Measurements from ENCODE around the gene POLR2E.
"Not testable (repeated sequence)": the region's sequence is repeated elsewhere in the genome, so short reads cannot be mapped to it uniquely, and the experiment has no call there.

The POLR2E gene

DNA sequence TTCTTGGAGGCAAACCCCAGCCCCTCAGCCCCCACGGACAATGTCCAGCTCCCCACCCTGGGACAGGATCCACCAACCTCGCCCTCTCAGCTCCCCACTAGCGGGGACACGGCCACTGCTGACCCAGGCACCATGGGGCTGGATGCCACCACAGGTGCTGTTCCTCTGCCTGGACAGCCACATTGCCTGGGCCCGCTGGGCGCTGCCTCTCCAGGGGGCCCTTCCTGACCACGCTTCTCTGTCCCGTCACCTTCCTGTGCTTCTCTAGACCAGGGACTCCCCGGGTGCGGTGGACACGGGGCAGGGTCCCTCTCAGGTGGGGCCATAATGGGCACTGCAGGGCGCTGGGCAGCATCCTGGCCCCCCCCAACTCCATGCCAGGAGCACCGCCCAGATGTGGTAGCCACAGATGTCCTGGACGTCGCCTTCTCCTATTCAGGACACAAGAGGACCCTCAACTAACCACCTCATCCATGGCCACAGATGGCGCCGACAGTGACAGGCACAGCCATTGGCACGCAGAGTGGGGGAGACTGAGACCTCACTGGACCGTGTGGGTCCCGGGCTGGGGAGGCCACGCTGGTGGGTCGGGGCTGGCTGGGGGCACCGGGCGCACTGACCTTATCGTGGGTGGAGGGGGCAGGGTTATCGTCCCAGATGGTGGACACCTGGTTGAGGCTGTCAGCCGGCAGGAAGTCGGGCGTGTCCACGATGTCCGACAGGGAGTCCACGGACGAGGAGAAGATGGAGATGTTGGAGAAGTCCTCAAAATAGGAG, 32.0 kb upstream of the POLR2E start:
- no peak for DNase-seq (ENCODE audit: low read depth in 2 of 2)

DNA sequence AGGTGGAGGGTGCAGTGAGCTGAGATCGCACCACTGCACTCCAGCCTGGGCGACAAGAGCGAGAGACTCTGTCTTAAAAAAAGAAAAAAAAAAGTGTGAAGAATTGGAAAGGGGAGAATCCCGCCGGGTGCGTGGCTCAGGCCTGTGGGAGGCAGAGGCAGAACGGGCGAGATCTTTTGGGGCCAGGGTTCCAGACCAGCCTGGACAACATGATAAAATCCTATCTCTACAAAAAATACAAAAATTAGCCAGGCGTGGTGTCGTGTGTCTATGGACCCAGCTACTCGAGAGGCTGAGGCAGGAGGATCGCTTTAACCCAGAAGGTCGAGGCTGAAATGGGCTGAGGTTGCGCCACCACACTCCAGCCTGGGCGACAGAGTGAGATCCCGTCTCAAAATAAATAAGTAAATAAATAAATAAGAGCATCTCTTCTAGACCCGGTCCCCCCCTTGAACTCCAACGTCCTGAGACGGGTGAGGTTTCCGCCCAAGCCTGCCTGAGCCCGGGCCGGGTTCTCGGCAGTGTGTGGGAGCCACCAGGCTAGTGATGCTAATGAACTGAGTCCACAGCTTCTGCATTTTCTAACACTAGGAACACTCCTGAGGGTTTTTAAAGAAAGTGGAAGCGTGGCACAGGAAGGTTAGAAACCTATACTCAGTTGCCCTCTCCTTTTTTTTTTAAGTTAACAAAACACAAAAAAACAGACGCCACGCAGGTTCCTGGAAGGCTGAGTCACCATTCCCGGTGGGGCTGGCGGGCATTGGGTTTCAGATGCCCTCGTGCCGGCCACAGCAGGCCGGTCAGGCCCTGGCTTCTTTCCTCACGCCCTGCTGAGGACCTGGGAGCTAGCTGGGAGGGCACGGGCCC, 30.7 kb upstream of the POLR2E start:
- no peak for DNase-seq (ENCODE audit: low read depth in 2 of 2)

DNA sequence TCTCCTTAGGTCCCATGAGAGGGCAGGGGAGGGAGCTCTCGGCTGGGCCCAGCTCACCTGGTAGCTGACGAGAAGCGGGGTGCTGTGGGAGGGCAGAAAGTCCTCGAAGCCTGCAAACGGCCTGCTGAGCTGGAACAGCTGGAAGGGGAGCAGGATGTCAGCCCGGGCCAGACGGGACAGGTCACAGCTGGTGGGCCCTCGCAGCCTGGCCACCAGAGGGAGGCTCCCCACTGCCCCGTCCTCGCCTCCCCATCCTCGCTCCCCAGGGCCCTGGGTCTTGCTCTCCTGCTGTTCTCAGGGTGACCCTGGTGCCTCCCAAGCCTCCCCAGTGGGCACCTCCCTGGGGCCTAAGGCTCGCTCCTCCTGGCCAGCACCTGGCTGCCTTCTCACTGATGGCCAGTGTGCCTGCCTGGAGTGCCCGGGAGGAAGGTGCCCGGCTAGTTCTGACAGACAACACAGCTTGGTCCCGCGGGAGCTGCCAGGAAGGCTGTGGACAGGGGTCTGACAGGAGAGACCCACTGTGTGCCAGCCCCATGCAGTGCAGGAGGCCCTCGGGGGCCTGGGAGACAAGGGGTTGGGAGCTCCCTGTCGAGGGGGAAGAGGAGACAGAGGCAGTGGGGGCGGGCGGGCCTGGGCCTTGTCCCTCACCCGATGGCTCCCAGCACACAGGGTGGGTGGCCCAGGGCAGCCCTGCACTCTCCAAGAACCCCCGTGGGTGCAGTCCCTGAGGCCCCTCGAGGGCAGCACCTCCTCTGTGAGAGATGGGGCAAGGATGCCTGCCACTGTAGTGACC, 28.9 kb upstream of the POLR2E start:
- no peak for DNase-seq (ENCODE audit: low read depth in 2 of 2)

DNA sequence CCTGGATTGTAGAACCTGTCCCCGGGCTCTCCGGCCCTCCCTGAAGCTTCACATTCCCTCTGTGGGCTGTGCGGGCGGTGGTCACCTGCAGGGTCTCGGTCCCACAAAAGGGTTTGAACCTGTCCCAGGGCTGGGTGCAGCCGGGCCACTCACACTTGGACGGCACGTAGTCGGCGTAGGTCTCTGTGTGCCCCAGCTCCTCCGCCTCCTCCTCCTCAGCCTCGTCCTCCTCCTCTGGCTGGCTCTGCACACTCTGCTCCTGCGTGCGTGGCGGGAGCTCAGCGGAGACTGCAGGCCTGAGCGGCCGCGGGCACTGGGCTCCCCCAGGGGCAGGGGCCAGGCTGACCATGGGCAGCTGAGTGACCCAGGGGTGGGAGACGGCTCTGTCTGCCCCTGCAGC, 28.2 kb upstream of the POLR2E start:
- no peak for DNase-seq (ENCODE audit: low read depth in 2 of 2)

GRCh38 chr19:1122972-1123363, 27.8 kb upstream of the POLR2E start:
- DNase-seq (ENCODE audit: low read depth in 2 of 2), result no peak

GRCh38 chr19:1122021-1122971, 27.1 kb upstream of the POLR2E start:
- no peak for DNase-seq (ENCODE audit: low read depth in 2 of 2)

- no peak for DNase-seq (ENCODE audit: low read depth in 2 of 2)
Observed at GRCh38 chr19:1121395-1121794, 26.2 kb upstream of the POLR2E start.

DNA sequence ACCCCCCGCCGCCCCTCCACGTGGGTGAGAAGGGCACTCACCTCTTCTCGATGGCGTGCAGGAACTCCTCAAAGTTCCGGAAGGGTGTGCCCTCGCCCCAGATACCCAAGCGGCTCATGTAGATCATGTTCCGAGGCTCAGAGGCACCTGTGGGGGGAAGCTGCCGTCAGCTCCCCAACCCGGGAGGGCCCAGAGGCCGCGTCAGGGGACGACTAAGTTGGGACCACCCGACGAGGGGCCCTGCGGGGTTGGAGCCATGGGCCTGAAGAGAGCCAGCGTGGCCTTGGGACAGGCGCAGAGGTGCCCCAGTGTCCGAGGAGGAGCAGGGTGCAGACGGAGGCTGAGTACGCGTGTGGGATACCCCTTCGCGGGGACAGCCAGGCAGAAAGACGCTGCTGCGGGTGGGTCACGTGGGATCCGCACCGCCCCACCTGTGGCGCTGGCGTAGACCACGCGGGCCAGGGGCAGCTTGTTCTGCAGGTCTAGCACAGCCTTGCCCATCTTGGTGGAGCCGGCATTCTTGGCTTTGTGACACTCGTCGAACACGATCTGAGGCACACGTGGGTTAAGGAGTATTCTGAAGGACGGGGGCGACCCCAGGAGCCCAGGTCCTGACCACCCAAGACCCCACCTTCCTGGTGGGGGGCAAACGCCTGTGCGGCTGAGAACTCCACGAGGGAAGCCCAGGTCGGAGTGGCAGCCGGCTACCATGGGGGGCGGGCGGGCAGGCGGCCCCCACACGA, 24.5 kb upstream of the POLR2E start:
- DNase-seq (ENCODE audit: low read depth in 2 of 2), result no peak

DNA sequence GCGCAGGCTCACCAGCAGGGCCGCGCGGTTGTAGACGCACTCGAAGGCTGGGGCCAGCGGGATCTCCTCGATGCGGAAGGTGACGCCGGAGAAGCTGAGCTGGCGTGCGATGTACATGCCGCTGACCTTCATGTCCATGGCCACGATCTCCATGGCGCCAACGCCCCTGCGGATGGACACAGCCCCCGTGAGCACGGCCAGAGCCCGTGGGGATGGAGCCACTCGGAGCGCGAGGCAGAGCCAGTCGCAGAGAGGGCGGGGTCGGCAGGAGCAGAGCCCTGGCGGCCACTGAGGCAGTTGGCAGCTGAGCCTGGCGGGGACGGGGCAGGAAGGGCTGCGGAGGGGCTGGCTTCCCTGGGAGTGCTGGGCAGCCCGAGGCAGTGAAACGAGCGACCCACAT, 23.8 kb upstream of the POLR2E start:
- no peak for DNase-seq (ENCODE audit: low read depth in 2 of 2)

DNA sequence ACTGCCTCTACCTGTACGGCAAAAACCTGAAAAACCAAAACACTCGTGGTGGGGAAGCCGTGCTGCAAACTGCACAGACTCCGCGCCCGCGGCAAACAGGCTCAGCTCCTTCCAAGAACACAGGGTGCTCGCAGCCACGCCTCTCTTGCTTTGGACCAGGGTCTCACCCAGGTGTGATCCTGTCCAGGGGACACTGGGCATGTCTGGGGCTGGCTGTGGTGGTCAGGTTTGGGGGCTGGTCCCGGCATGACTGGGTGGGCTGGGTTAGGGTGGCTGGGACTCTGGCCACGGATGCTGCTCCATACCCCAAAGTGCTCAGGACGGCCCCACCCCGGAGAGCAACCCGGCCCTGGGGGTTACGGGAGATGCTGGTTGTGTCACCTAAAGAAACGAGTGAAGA, 22.5 kb upstream of the POLR2E start:
- no peak for DNase-seq (ENCODE audit: low read depth in 2 of 2)

GRCh38 chr19:1116726-1117581, 21.8 kb upstream of the POLR2E start:
- DNase-seq (ENCODE audit: low read depth in 2 of 2), result no peak

DNA sequence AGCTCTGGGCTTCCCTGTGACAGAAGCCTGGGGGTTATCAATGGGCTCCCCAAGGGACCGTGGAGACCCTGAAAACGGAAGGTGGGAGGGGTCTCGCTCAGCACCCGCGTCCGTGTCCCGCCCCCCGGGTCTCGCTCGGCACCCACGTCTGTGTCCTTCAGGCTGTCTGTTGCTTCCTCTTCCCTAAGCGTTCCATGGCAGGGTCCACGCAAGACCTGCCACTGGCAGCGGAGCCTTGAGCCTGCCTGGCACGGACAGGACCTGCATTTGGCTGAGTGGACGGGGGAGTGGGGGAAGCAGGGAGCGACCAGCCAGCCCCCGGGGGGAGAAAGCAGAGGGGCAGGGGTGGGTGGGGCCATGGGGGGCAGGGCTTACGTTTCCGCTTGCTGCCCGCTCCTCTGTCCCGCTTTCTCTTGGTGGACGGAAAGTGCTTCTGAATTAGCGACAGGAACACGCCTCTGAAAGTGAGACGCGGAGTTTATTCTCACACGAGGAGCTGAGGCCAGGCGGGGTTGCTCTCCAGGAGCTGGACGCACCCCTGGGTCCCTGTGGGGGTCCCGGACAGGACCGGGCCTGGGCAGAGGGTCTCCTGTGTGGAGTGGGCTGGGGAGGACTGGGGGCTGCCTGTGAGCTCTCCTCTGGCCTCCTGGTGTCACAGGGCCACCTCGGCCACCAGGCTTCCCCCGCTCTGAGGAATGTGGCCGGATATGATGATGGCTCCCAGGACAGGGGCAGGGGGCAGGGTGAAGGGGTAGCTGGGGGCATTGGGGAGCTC, 20.7 kb upstream of the POLR2E start:
- DNase-seq (ENCODE audit: low read depth in 2 of 2), result no peak

GRCh38 chr19:1114728-1115127, 19.6 kb upstream of the POLR2E start:
- DNase-seq (ENCODE audit: low read depth in 2 of 2), result not testable (repeated sequence)

DNA sequence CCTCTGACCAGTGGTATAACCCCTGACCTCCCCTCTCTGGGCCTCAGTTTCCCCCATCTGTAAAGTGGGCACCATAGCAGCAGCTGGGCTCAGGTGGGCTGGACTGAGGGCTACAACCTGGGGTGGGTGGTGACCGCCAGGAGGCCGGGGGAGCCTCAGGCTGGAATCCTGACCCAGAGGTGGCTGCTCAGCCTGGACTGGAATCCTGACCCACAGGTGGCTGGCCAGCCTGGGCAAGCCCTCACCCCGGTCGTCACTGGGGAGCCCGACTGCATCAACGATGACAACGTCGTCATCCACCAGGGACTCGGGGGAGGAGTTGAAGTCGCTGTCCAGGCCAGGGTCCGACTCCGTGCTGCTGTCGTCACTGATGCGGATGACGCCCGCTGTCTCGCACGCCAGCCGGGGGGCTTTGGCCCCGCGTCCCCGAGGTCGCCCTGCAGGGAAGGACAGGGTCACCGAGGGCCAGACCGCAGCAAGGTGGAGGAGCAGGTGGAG, 18.9 kb upstream of the POLR2E start:
- no peak for DNase-seq (ENCODE audit: low read depth in 2 of 2)

DNA sequence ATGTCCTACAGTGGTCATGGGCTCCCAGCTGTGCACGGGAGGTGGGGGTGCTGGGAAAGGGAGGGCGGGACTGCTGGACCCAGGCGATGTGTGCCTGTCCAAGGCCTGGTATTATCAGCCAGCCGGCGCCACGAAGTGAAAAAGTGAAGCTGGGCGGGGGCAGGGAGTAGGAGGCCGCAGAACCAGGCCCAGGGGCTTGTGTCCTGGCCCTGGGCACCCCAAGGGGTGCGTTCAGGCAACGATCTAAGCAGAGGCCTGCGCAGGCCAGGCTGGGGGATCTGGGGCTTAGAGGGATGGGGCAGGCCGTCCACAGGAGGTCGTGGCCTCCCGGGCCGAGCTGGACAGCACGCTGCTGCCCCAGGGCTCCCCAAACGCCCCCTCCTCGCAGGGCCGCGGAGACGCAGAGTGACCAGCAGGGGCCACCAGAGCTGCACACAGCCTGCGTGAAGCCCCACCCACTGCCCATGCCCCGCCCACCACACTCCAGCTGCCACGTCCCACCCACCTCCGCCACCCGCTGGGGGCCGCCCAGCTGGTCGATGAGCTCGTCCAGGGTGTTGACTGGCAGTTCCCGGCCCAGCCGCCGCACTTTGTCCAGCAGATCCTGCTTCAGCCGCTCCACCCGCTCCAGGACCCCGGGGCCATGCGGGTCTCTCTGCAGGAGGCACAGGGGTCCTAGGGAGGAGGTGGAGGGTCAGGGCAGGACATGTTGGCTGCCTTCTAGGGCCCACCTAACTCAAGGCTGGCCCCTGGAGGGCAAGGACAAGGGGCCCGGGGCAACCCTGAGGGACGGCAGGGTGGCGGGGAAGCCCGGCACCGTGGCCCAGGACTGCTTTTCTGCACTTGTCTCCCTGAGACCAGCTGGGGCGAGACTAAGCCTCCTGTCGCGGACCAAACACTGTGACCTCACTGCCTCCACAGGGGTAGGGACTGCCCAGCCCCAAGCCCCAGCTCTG, 18.1 kb upstream of the POLR2E start:
- DNase-seq (ENCODE audit: low read depth in 2 of 2), result peak; percentile 67 to 68

GRCh38 chr19:1112268-1113029, 17.3 kb upstream of the POLR2E start:
- no peak for DNase-seq (ENCODE audit: low read depth in 2 of 2)
